Kidney epithelial cell (primary cell): Measurements from ENCODE around the gene SNX6. TPM values are rescaled to one million over a fixed set of nuclear protein-coding genes. Genes with fewer than 3 reads are reported as not detected.
"Not testable (repeated sequence)": the region's sequence is repeated elsewhere in the genome, so short reads cannot be mapped to it uniquely, and the experiment has no call there.

ENCODE experiments used
- DNase-seq: peaks from one replicate; pipeline ENCODE4 v3.0.0-alpha.2; 2010; ENCODE audit warnings: low read depth
- H3K27me3 ChIP-seq: 2 replicates; pipeline ENCODE4 v1.6.0; 2011; ENCODE audit warnings: low read length; ENCODE audit not compliant: control insufficient read depth, insufficient read depth
- H3K36me3 ChIP-seq: 2 replicates; pipeline ENCODE4 v1.5.1; 2011; ENCODE audit warnings: low read length; ENCODE audit not compliant: control insufficient read depth, insufficient read depth
- H3K4me3 ChIP-seq: 2 replicates; pipeline ENCODE4 v1.5.1; 2011; ENCODE audit warnings: low read depth, mild to moderate bottlenecking, control low read depth, low read length
- CTCF ChIP-seq: IDR thresholded peaks from 2 replicates; pipeline ENCODE4 v1.5.1; 2011; ENCODE audit warnings: mild to moderate bottlenecking, moderate library complexity, low read length, control low read depth, inconsistent platforms; ENCODE audit not compliant: insufficient read depth, poor library complexity, severe bottlenecking
- total RNA-seq: library from RNA; depleted of rRNA; stranded (reverse); fragments of >200 nt; gene quantifications from 2 replicates; pipeline ENCODE4 v1.2.3, GENCODE V29; 2015

Gene SNX6
- total RNA-seq, 1 donor from 2014 or later, result 267 TPM

DNA sequence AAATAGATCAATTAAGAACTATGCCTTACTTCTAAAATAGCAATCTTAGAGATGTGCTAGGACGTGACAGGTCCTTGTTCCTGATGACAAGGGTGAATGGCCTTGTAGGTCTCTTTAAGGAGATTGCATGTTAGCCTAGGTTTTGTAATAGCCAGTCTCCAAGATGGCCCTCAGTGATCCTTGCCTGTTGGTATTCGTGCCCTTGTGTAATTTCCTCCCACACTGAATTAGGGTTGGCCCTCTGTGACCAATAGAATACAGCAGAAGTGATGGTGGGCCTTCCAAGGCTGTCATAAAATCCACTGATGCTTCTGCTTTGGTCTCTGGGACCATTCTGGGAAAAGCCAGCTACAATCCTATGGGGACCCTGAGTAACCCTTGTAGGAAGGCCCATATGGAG lies 38.2 kb upstream of the SNX6 start:
- no peaks in the 10 kb centered on the region for H3K27me3 ChIP-seq
- no peak overlapping the region for H3K4me3 ChIP-seq
- DNase-seq, result no peak
- H3K36me3 ChIP-seq, result no peaks in the 10 kb centered on the region
- no peak for TF ChIP-seq CTCF

GRCh38 chr14:34667007-34667406 lies 37.1 kb upstream of the SNX6 start:
- DNase-seq, result no peak
- Histone ChIP-seq H3K4me3 (no peak overlapping the region), H3K27me3 (no peaks in the 10 kb centered on the region), H3K36me3 (no peaks in the 10 kb centered on the region)
- no peak for TF ChIP-seq CTCF

DNA sequence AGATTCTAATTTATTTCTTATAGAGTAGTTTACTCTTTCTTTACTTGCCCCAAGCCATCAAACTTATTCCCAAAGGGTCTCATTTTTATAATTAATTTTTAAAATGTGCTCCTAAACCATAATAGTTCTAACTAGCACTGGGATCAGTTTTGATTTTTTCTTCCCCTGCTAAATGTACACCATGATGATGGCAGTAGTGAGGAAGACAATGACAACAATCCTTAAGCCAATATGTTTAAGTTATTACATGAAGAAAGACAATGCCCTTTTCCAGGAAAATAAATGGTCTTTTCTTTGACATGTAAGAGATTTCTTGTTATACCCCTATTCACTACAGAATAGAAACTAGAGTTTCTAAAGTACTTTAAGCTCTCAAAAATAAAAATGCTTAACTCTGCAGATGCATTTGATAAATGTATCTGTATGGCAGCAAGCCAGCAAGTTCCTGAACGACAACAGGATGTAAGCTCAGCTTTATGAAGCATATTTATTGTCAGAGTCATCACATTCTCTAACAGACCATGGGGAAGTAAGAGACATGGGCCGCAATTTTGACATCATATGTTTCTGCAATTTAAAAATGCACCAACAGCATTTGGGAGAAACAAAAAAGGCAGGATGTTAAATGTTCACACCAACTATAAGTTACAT lies 36.0 kb upstream of the SNX6 start:
- no peak for TF ChIP-seq CTCF
- no peak overlapping the region for H3K4me3 ChIP-seq
- no peaks in the 10 kb centered on the region for H3K36me3 ChIP-seq
- no peak for DNase-seq
- no peaks in the 10 kb centered on the region for H3K27me3 ChIP-seq

- DNase-seq, result no peak
- TF ChIP-seq CTCF, result no peak
- H3K4me3 ChIP-seq, result no peak overlapping the region
Observed at GRCh38 chr14:34662561-34663088, 32.7 kb upstream of the SNX6 start.

GRCh38 chr14:34660796-34661195 lies 30.8 kb upstream of the SNX6 start:
- Histone ChIP-seq H3K4me3 (no peak overlapping the region), H3K27me3 (no peaks in the 10 kb centered on the region), H3K36me3 (no peaks in the 10 kb centered on the region)
- TF ChIP-seq CTCF, result no peak
- no peak for DNase-seq

More at GRCh38 chr14:34662561-34663088, 32.7 kb upstream of the SNX6 start:
- Histone ChIP-seq H3K36me3 (no peaks in the 10 kb centered on the region), H3K27me3 (no peaks in the 10 kb centered on the region)

DNA sequence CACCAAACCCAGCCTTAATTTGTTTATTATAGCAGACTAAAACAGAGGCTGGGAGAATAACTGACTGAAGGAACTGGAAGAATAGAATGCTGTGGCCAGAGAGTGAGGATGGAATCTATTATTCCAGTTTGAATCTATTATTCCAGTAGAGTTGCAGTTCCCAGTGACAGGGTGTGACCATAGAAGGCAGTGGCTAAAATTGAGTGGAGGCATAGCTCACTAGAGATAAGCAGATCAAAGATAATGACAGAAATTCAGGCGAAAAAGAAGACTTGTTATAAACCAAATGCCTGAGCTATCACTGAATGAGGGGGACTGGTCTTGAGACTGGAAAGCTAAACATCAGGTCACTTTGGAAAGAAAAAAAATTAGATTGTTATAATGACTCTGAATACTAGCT lies 26.0 kb upstream of the SNX6 start:
- H3K4me3 ChIP-seq, result no peak overlapping the region
- H3K27me3 ChIP-seq, result no peaks in the 10 kb centered on the region
- no peak for DNase-seq
- H3K36me3 ChIP-seq, result no peaks in the 10 kb centered on the region
- no peak for TF ChIP-seq CTCF

- DNase-seq, H3K36me3 ChIP-seq, H3K27me3 ChIP-seq, H3K4me3 ChIP-seq: not testable (repeated sequence)
Observed at GRCh38 chr14:34653073-34653472, 23.1 kb upstream of the SNX6 start.

- H3K36me3 ChIP-seq, H3K27me3 ChIP-seq, DNase-seq, H3K4me3 ChIP-seq: not testable (repeated sequence)
Observed at GRCh38 chr14:34652348-34652747, 22.4 kb upstream of the SNX6 start.
